H1 (cell line): ENCODE measurements around the gene DCLK1. TPM values are rescaled to one million over a fixed set of nuclear protein-coding genes. Genes with fewer than 3 reads are reported as not detected.

ENCODE experiments used
- CTCF ChIA-PET: fragments of 300-600 bp; sonication (Branson Sonifier 250); formaldehyde crosslinking; loops from one replicate; lab custom pipeline; 2021; ENCODE audit not compliant: partially characterized antibody; lab: Charles Lee
- POLR2A ChIA-PET: fragments of 300-600 bp; sonication (Branson Sonifier 250); formaldehyde crosslinking; loops from one replicate; lab custom pipeline; 2021; ENCODE audit warnings: inconsistent platforms; ENCODE audit not compliant: partially characterized antibody; lab: Charles Lee
- DNase-seq, 2 experiments: peaks; one replicate each; pipeline versions ENCODE4 v3.0.0 to v3.0.0-alpha.2; 2010 to 2022; ENCODE audit warnings: low spot score in 2 of 2, low read depth in 1 of 2, mixed read lengths in 1 of 2
- FAIRE-seq: peaks from 2 replicates; lab custom pipeline; 2011; peaks lifted over from hg19 to GRCh38; lab: Jason Lieb, UNC
- H2AFZ ChIP-seq: 2 replicates; pipeline ENCODE4 v1.8.1; 2012; ENCODE audit warnings: low read length, inconsistent platforms
- H2AK5ac ChIP-seq: 2 replicates; pipeline ENCODE4 v1.6.1; 2013; ENCODE audit warnings: low read depth, low read length
- H2BK120ac ChIP-seq: replicated peaks from 2 replicates; pipeline ENCODE3; 2013; ENCODE audit warnings: low read depth, low read length, inconsistent platforms
- H2BK12ac ChIP-seq: 2 replicates; pipeline ENCODE4 v1.6.1; 2013; ENCODE audit warnings: low read depth, low read length
- H2BK15ac ChIP-seq: 2 replicates; pipeline ENCODE4 v1.6.1; 2013; ENCODE audit warnings: low read length
- H2BK20ac ChIP-seq: 2 replicates; pipeline ENCODE4 v1.6.1; 2013; ENCODE audit warnings: low read length
- H2BK5ac ChIP-seq: 2 replicates; pipeline ENCODE4 v1.6.1; 2013; ENCODE audit warnings: low read depth, low read length
- H3K14ac ChIP-seq: 2 replicates; pipeline ENCODE4 v1.6.1; 2013; ENCODE audit warnings: inconsistent platforms; ENCODE audit not compliant: insufficient read length
- H3K18ac ChIP-seq: 2 replicates; pipeline ENCODE4 v1.6.1; 2013; ENCODE audit warnings: low read length; ENCODE audit errors: extremely low read depth
- H3K23ac ChIP-seq: 2 replicates; pipeline ENCODE4 v1.6.1; 2013; ENCODE audit warnings: inconsistent platforms; ENCODE audit not compliant: insufficient read length
- H3K23me2 ChIP-seq: 2 replicates; pipeline ENCODE4 v1.6.1; 2013; ENCODE audit warnings: low read depth, low read length
- H3K27ac ChIP-seq: 2 replicates; pipeline ENCODE4 v1.6.1; 2011; ENCODE audit warnings: low read depth, low read length, inconsistent platforms
- H3K27me3 ChIP-seq, 4 experiments: replicated peaks in 1 of 4; 1 replicate in 1 of 4; 2 replicates in 3 of 4; pipeline versions ENCODE4 v1.6.1 to v1.8.1; 2011 to 2013; ENCODE audit warnings: low read length in 3 of 4, mild to moderate bottlenecking in 3 of 4, inconsistent platforms in 2 of 4, mixed read lengths in 2 of 4, moderate library complexity in 1 of 4; ENCODE audit not compliant: control insufficient read depth in 3 of 4, insufficient read depth in 3 of 4; ENCODE audit errors: extremely low read depth in 1 of 4
- H3K36me3 ChIP-seq, 4 experiments: 2 replicates each; pipeline versions ENCODE4 v1.6.1 to v1.8.1; 2011 to 2013; ENCODE audit warnings: mild to moderate bottlenecking in 4 of 4, low read length in 3 of 4, moderate library complexity in 2 of 4, control low read depth in 1 of 4, inconsistent platforms in 1 of 4; ENCODE audit not compliant: insufficient read depth in 4 of 4, control insufficient read depth in 2 of 4
- H3K4ac ChIP-seq: replicated peaks from 2 replicates; pipeline ENCODE3; 2013; ENCODE audit warnings: low read length, low read depth, mixed read lengths, inconsistent platforms; ENCODE audit not compliant: insufficient read length
- H3K4me1 ChIP-seq, 4 experiments: replicated peaks in 1 of 4; 1 replicate in 1 of 4; 2 replicates in 3 of 4; pipeline versions ENCODE4 v1.6.1 to v1.8.1; 2011 to 2013; ENCODE audit warnings: low read length in 3 of 4, inconsistent platforms in 2 of 4, mixed read lengths in 1 of 4; ENCODE audit not compliant: insufficient read depth in 4 of 4, control insufficient read depth in 3 of 4
- H3K4me2 ChIP-seq, 2 experiments: 2 replicates each; pipeline versions ENCODE4 v1.6.1 to v1.8.1; 2011 to 2013; ENCODE audit warnings: low read depth in 2 of 2, low read length in 2 of 2, control low read depth in 1 of 2, inconsistent platforms in 1 of 2, mild to moderate bottlenecking in 1 of 2; ENCODE audit not compliant: insufficient read depth in 1 of 2
- H3K4me3 ChIP-seq, 4 experiments: fragments of 200-600, 300-600 bp in 1 of 4; sonication (generic), shearing (Covaris generic), sonication (Bioruptor Twin) in 1 of 4; 2 replicates each; pipeline versions ENCODE4 v1.5.1 to v1.8.1; 2011 to 2016; ENCODE audit warnings: low read length in 4 of 4, low read depth in 3 of 4, control low read depth in 2 of 4, inconsistent platforms in 2 of 4, mild to moderate bottlenecking in 2 of 4, mixed read lengths in 1 of 4, moderate library complexity in 1 of 4; ENCODE audit not compliant: insufficient read depth in 2 of 4; ENCODE audit errors: extremely low read depth in 1 of 4
- H3K56ac ChIP-seq: replicated peaks from 2 replicates; pipeline ENCODE3; 2013; ENCODE audit warnings: low read depth, mild to moderate bottlenecking, mixed read lengths, low read length, inconsistent platforms; ENCODE audit not compliant: insufficient read length
- H3K79me1 ChIP-seq: 2 replicates; pipeline ENCODE4 v1.6.1; 2013; ENCODE audit warnings: low read depth, low read length, control low read depth
- H3K79me2 ChIP-seq, 2 experiments: 2 replicates each; pipeline versions ENCODE4 v1.6.1 to v1.8.1; 2012 to 2013; ENCODE audit warnings: low read length in 2 of 2, mild to moderate bottlenecking in 2 of 2, inconsistent platforms in 1 of 2; ENCODE audit not compliant: insufficient read depth in 2 of 2, control insufficient read depth in 1 of 2
- H3K9ac ChIP-seq, 4 experiments: replicated peaks in 1 of 4; 1 replicate in 1 of 4; 2 replicates in 3 of 4; pipeline versions ENCODE4 v1.6.1 to v1.8.1; 2011 to 2013; ENCODE audit warnings: low read depth in 3 of 4, low read length in 3 of 4, control low read depth in 2 of 4, mild to moderate bottlenecking in 2 of 4, moderate library complexity in 2 of 4, inconsistent platforms in 1 of 4; ENCODE audit errors: extremely low read depth in 1 of 4
- H3K9me3 ChIP-seq, 2 experiments: 2 replicates each; pipeline versions ENCODE4 v1.6.1 to v1.8.1; 2012 to 2013; ENCODE audit warnings: mild to moderate bottlenecking in 2 of 2, moderate library complexity in 2 of 2, control low read depth in 1 of 2, inconsistent platforms in 1 of 2, low read depth in 1 of 2, low read length in 1 of 2, mixed read lengths in 1 of 2; ENCODE audit not compliant: insufficient read depth in 2 of 2
- H4K20me1 ChIP-seq, 2 experiments: replicated peaks in 1 of 2; 2 replicates each; pipeline versions ENCODE3 to v1.8.1; 2011 to 2013; ENCODE audit warnings: inconsistent platforms in 2 of 2, low read length in 2 of 2, mild to moderate bottlenecking in 1 of 2; ENCODE audit not compliant: insufficient read depth in 2 of 2, control insufficient read depth in 1 of 2
- H4K5ac ChIP-seq: 2 replicates; pipeline ENCODE4 v1.6.1; 2013; ENCODE audit warnings: low read length, low read depth, mixed read lengths, inconsistent platforms; ENCODE audit not compliant: insufficient read length
- H4K8ac ChIP-seq: 2 replicates; pipeline ENCODE4 v1.8.0; 2013; ENCODE audit warnings: mild to moderate bottlenecking, moderate library complexity, low read length, inconsistent platforms; ENCODE audit not compliant: insufficient read depth; ENCODE audit errors: extremely low read depth
- H4K91ac ChIP-seq: replicated peaks from 2 replicates; pipeline ENCODE3; 2013; ENCODE audit warnings: low read length, mixed read lengths, inconsistent platforms; ENCODE audit not compliant: insufficient read length
- BACH1 ChIP-seq: IDR thresholded peaks from 2 replicates; pipeline ENCODE4 v1.6.1; 2012; ENCODE audit warnings: low read length, improper control_type of control experiment
- CBX5 ChIP-seq: fragments of 300-800, 300-1000 bp; sonication (generic); IDR thresholded peaks from 2 replicates; pipeline ENCODE4 v1.7.1; 2016; ENCODE audit warnings: antibody characterized with exemption, low read length, low read depth
- CBX8 ChIP-seq: fragments of 300-800, 300-1000 bp; sonication (generic); IDR thresholded peaks from 2 replicates; pipeline ENCODE4 v1.7.1; 2016; ENCODE audit warnings: low read depth, low read length, borderline replicate concordance
- CEBPB ChIP-seq: IDR thresholded peaks from 2 replicates; pipeline ENCODE4 v1.6.1; 2012; ENCODE audit warnings: low read depth, low read length
- CHD1 ChIP-seq: IDR thresholded peaks from 2 replicates; pipeline ENCODE4 v1.6.1; 2012; ENCODE audit warnings: low read depth, low read length, improper control_type of control experiment
- CTBP2 ChIP-seq: IDR thresholded peaks from 2 replicates; pipeline ENCODE4 v1.7.0; 2011; ENCODE audit warnings: borderline replicate concordance, mild to moderate bottlenecking, moderate library complexity, mixed read lengths, low read length; ENCODE audit not compliant: insufficient read depth, insufficient read length
- KDM4A ChIP-seq: IDR thresholded peaks from one replicate; pipeline ENCODE4 v1.7.1; 2012; ENCODE audit warnings: low read depth, mild to moderate bottlenecking, moderate library complexity, low read length, inconsistent platforms; ENCODE audit not compliant: severe bottlenecking
- KDM5A ChIP-seq: fragments of 200-600 bp; IDR thresholded peaks from 2 replicates; pipeline ENCODE4 v1.7.1; 2012; ENCODE audit warnings: mild to moderate bottlenecking, low read length, inconsistent platforms, mixed read lengths
- MAFK ChIP-seq: IDR thresholded peaks from 2 replicates; pipeline ENCODE4 v1.6.1; 2012; ENCODE audit warnings: low read depth, mild to moderate bottlenecking, improper control_type of control experiment, low read length
- PHF8 ChIP-seq: fragments of 200-600 bp; sonication (generic); conservative IDR thresholded peaks from 2 replicates; pipeline ENCODE4 v1.7.1; 2012; ENCODE audit warnings: low read depth, mild to moderate bottlenecking, inconsistent platforms, low read length, moderate library complexity
- SAP30 ChIP-seq: fragments of 300-600 bp; sonication (generic); IDR thresholded peaks from 2 replicates; pipeline ENCODE4 v1.7.1; 2012; ENCODE audit warnings: low read length, moderate library complexity, mild to moderate bottlenecking, inconsistent platforms; ENCODE audit not compliant: insufficient read depth, insufficient replicate concordance
- TCF12 ChIP-seq: IDR thresholded peaks from 2 replicates; pipeline ENCODE4 v1.6.1; 2011; ENCODE audit warnings: low read depth, mild to moderate bottlenecking, low read length
- USF2 ChIP-seq: IDR thresholded peaks from 2 replicates; pipeline ENCODE4 v1.6.1; 2011; ENCODE audit warnings: low read length, improper control_type of control experiment
- WGBS, 2 experiments: shearing (Covaris generic) in 1 of 2; methylation state at CpG; one replicate each; pipeline versions ENCODE4 v1.1.6 to v1.1.7; 2013 to 2015; ENCODE audit warnings: low lambda C conversion rate in 2 of 2, mixed read lengths in 2 of 2, inconsistent platforms in 1 of 2, low coverage in 1 of 2, missing lambda C conversion rate in 1 of 2; ENCODE audit not compliant: insufficient replicate concordance in 2 of 2, insufficient coverage in 1 of 2, insufficient read length in 1 of 2; ENCODE audit errors: extremely low coverage in 1 of 2, missing lambda C conversion rate in 1 of 2; 5-methylcytosine and 5-hydroxymethylcytosine counted together
- polyA plus RNA-seq, 7 experiments: library from polyadenylated mRNA; depleted of rRNA in 3 of 7; stranded (reverse) in 5 of 7; unstranded in 2 of 7; fragments of >200 nt in 5 of 7; fragments of 200-250 nt in 2 of 7; gene quantifications; 1 replicate in 5 of 7; 2 replicates in 1 of 7; 4 replicates in 1 of 7; pipeline versions ENCODE4 v1.2.1 to v1.2.3, GENCODE V29; 2011 to 2013; ENCODE audit warnings: missing spikeins in 2 of 7, mixed read lengths in 2 of 7
- total RNA-seq: library from RNA; stranded (reverse); fragmentation: NEBNext Ultra II Directional; extraction: Animal tissue kit (Norgen Biotek cat#: 25700); gene quantifications from 2 replicates; pipeline ENCODE4 v1.2.1, GENCODE V29; 2021

The DCLK1 gene
- total and polyA plus RNA-seq, 2 of the 8 experiments (the other 6 are each of a cell fraction or from before 2014, with no cell fraction given), result 22.8 to 41.0 TPM

DNA sequence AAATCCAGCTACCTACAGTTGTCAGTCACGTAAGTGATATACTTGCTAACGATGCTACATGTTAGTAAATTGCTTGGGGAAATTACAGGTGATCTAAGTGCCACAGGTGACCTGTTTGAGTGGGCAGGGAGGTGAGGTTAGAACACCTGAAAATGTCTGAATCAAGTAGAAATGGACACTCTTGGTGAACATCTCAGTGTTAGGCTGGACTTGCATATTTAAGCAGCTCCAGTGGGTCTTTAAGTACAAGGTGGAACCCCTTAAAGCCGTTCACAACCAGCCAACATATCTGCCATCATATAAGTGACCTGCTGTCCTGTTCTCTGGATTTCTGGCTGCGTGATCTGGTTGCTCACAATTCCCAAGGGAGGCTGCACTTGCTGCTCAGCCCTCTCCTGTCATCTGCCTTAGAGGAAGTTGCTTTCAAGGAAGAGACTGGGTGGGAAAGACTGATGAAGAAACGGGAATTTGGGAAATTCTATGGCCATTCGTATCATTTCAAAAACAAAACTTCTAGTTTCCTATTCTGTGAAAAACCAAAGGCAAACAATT, 244.0 kb downstream of the DCLK1 start:
- H3K79me1 ChIP-seq, result no peaks in the 10 kb centered on the region
- no peak overlapping the region for H3K56ac ChIP-seq
- no peak overlapping the region for H2BK12ac ChIP-seq
- H3K4me1 ChIP-seq, result peaks cover 0 to 5% (median 3%) of the 10 kb centered on the region in 4 experiments; a peak in 3 of 7 replicates
- no peak overlapping the region for H3K9ac ChIP-seq
- no peak overlapping the region for H3K4ac ChIP-seq
- no peak overlapping the region for H3K18ac ChIP-seq
- no peaks in the 10 kb centered on the region for H3K36me3 ChIP-seq
- no peak overlapping the region for H3K14ac ChIP-seq
- no peak overlapping the region for H3K4me3 ChIP-seq
- H3K79me2 ChIP-seq, result no peaks in the 10 kb centered on the region
- no peaks in the 10 kb centered on the region for H3K27me3 ChIP-seq
- no peak overlapping the region for H4K5ac ChIP-seq
- H2BK15ac ChIP-seq, result no peak overlapping the region
- H3K9me3 ChIP-seq, result no peaks in the 10 kb centered on the region
- 91% methylated on average over 6 of the region's 6 CpGs; no CpG with 5 or more reads in 1 of the 2 experiments for WGBS, 2 experiments
- H2BK5ac ChIP-seq, result no peak overlapping the region
- no peak overlapping the region for H4K8ac ChIP-seq
- no peaks in the 10 kb centered on the region for H3K23me2 ChIP-seq
- ChIA-PET POLR2A (no interaction called here), CTCF (interaction anchor here (0.7 to 1.5 kb wide), 4 partner anchors 14 to 36 kb away, joined by 3 to 4 read pairs (median 4); no protein-coding TSS in a partner anchor)
- FAIRE-seq (no peak), DNase-seq (peak in 1 of 2 experiments; percentile 24)
- no peak overlapping the region for H3K23ac ChIP-seq
- H4K91ac ChIP-seq, result no peak overlapping the region
- H4K20me1 ChIP-seq, result no peaks in the 10 kb centered on the region
- H3K4me2 ChIP-seq, result no peak overlapping the region
- H2AK5ac ChIP-seq, result no peak overlapping the region
- no peak overlapping the region for H2BK120ac ChIP-seq
- H2AFZ ChIP-seq, result no peak overlapping the region
- H2BK20ac ChIP-seq, result no peak overlapping the region
- H3K27ac ChIP-seq, result no peak overlapping the region
- no peak for TF ChIP-seq CBX8
- no peak for TF ChIP-seq TCF12
- TF ChIP-seq CHD1, result no peak
- TF ChIP-seq SAP30, result no peak
- no peak for TF ChIP-seq CBX5
- TF ChIP-seq PHF8, result no peak
- no peak for TF ChIP-seq USF2
- no peak for TF ChIP-seq KDM4A
- no peak for TF ChIP-seq MAFK
- no peak for TF ChIP-seq CTBP2
- no peak for TF ChIP-seq CEBPB
- TF ChIP-seq BACH1, result no peak
- TF ChIP-seq KDM5A, result no peak
